HG02885 (cell line): ENCODE data around the gene P2RX1.
"Not testable (repeated sequence)": the region's sequence is repeated elsewhere in the genome, so short reads cannot be mapped to it uniquely, and the experiment has no call there.

Source experiments
- ATAC-seq: cut with Tn5 transposase; IDR thresholded peaks from one replicate; pipeline ENCODE4 v1.9.1; 2021; ENCODE audit warnings: mild to moderate bottlenecking; ENCODE audit not compliant: unreplicated experiment, poor library complexity

Gene P2RX1

DNA sequence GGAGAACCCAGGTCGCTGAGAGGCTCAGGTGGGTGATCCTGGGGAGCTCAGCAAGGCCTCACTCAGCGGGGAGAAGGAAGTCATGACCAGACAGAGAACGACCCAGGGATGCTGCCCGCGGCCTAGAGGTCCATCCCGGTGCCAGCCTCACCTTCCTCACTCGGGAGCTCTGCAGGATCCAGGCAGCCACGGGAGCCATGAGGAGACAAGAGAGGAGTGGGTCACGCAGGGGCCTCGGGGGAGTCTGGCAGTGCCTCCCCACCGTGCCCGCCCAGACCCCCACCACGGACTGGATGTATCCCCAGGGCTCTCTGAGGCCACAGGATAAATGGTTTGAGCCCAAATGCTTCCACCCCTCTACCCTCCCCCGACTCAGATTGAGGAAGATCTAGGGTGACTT lies 37.3 kb upstream of the P2RX1 start:
- ATAC-seq = no peak

GRCh38 chr17:3952186-3952585 lies 35.9 kb upstream of the P2RX1 start:
- ATAC-seq = no peak

DNA sequence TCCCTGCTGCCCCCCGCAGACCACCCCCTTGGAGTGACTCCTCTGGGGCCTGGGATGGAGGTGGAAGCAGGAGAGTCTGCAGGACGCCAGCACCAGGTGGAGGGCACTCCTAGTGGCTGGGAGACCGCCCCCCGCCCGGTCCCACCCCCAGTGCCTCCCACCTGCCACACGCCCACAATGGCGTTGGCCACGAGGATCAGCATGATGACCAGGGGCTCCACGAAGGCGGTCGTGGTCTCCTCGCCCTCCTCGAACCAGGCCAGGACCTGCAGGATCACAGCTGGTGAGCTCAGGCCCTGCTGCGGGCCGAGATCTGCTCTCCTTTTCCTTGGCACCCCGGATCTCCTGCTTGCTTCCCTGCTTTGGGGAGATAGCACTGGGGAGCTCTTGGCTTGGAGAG lies 35.2 kb upstream of the P2RX1 start:
- ATAC-seq = no peak

DNA sequence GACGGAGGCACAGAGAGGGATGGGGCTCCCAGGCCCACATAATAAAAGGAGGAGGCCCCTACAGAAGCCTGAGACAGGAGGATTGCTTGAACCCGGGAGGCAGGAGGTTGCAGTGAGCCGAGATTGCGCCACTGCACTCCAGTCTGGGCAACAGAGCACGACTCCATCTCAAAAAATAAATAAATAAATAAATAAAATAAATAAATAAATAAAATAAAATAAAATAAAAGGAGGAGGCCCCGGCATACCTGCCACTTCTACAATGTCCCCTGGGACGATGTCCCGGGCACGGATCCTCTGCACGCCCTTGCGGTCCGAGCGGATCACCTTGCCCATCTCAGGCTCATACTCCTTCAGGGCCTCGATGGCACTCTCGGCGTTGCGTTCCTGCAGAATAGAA lies 34.7 kb upstream of the P2RX1 start:
- ATAC-seq = no peak

DNA sequence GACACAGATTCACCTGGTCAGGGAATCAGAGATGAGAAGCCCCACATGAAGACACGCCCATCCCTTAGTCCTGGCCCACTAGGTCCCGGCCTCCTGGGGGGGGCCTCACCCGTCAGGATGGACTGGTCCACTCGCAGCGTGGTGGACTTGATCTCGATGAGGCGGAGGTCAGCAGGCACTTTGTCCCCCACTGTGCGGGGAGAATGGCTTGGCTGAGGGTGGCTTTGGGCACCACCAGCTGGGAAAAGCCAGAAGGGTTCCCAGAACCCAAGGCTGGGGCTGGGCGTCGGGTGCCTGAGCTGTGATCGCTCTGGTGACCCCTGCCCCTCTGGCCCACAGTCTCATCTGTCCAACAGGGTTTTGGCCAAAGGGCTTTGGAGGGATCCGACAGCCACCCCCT lies 34.3 kb upstream of the P2RX1 start:
- ATAC-seq = no peak

GRCh38 chr17:3949418-3949817 lies 33.2 kb upstream of the P2RX1 start:
- ATAC-seq = no peak

- not testable (repeated sequence) for ATAC-seq
Observed at GRCh38 chr17:3948551-3948950, 32.3 kb upstream of the P2RX1 start.

DNA sequence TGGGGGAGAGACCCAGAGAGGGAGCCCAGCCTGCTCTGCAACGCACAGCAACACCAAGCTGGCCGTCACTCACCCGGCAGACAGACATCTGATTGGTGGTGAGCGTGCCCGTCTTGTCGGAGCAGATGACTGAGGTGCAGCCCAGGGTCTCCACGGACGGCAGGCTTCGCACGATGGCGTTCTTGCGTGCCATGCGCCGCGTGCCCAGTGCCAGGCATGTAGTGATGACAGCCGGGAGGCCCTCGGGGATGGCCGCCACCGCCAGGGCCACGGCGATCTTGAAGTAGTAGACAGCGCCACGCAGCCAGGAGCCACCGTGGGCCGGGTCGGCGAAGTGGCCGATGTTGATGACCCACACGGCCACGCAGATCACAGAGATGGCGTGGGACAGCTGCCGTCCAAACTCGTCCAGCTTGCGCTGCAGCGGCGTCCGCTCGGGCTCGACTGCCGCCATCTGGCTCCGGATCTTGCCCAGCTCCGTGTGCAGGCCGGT lies 31.1 kb upstream of the P2RX1 start:
- no peak for ATAC-seq

DNA sequence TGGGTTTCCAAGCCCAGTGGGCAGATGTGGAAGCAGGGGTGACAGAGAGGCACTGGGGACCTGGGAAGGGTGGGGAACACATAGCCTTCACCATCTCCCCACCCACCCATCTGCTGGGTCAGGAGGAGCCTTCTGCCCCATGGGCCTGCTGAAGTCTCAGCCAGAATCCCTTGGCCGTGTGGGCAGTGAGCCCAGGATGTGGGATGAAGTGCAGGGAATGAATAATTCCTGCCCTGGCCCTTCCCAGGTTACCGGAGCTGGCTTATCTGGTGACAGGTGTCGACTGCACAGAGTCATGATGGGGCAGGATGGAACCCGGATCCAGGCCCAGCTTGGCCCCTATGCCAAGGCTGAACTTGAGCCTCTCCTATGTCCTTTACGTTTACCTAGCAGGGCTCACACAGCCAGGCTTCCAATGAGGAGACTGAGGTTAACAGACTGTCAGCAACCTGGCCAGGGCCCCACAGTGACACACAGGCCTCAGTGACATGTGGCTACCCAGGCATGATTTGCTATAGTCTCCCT lies 30.5 kb upstream of the P2RX1 start:
- no peak for ATAC-seq

- no peak for ATAC-seq
Observed at GRCh38 chr17:3944485-3945388, 28.5 kb upstream of the P2RX1 start.

DNA sequence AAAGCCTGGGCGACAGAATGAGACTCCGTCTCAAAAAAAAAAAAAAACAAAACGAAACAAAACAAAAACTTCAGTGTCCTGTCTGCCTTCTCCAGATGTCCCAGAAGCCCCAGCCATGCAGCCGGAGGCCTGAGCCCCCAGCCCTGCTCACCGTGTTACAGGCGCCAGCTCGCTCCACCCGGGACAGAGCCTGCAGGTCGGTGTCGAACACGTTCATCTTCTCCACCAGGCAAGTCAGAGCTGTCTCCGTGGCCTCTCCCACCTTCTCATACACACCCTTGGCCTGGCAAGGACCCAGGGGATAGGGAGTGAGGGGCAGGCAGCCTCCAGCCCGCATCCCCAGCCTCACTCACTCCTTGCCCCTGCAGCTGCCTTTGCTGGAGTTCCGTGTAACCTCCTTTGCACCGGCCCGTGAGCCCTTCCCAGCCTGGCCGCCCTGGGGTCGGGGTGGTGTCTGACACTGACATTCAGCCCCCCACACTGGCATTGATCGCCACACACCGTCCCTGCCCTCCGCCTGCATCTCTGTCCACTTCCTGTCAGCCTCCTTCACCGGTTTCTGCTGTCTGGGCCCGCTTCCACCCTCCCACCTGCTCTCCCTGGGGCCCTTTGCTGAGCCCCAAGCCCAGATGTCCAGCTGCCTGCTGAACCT lies 27.1 kb upstream of the P2RX1 start:
- no peak for ATAC-seq

DNA sequence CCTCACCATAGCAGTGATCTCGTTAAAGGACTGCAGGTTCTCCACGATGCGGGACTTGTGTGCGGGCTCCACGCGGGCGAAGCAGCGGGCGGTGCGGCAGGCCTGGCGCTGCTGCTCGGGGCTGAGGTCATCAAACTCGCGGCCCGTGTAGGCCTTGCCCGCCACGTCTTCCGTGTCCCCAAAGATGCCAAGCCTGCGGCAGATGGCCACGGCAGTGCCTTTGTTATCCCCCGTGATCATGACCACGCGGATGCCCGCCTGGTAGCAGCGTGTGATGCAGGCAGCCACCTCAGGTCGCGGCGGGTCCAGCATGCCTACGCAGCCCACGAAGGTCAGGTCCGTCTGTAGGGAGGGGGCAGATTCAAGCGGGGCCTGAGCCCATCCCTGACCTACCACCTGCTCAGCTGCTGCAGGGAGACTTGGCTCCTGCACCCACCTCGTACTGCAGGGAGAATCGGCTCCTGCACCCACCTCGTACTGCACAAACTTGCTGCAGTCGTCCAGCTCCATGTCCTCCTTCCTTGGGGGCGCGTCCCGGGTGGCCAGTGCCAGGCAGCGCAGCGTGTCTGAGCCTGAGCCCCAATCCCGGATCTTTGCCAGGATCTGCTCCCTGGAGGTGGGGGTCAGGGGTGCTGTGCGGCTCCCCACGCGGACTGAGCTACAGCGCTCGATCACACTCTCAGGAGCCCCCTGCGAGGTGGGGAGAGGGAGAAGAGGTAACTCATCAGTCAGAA lies 24.9 kb upstream of the P2RX1 start:
- no peak for ATAC-seq

DNA sequence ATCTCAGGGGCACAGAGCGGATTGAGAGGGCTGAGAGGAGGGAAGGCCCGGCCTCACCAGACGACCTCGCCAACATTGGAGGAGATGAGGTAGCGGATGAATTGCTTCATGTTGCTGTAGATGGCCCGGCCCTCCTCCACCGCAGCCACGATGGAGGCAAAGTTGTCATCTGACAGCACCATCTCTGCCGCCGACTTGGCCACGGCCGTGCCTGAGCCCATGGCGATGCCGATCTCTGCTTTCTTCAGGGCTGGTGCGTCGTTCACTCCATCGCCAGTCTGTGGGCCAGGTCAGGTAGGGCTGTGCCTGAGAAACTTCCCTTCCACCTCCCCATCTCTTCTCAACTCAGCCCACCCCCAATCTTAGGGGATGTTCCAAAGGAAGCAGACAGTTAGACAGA lies 21.1 kb upstream of the P2RX1 start:
- ATAC-seq = no peak

DNA sequence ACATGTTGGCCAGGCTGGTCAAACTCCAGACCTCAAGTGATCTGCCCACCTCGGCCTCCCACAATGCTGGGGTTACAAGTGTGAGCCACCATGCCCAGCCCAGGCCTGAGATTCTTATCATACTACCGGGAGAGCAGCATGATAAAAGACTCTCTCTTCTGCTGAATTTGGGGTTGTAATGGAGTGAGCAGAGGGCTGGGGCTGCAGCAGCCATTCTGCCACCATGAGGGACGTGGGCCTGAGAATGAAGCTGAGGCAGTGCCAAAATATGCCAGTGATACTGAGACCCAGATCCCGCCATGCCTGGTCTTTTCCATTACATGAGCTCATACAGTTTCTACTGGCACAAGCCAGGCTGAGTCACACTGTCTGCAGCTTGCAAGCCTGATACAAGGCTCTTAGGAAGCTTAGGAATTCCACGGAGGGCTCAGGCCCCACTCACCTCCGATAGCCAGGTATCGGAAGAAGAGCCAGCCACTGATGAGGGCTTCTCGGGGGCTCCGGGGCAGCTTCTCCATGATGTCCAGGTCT lies 19.6 kb upstream of the P2RX1 start:
- ATAC-seq = no peak

- peak; percentile 38 for ATAC-seq
Observed at GRCh38 chr17:3935140-3935542, 18.9 kb upstream of the P2RX1 start.

- ATAC-seq = no peak
Observed at GRCh38 chr17:3929764-3930163, 13.5 kb upstream of the P2RX1 start.

DNA sequence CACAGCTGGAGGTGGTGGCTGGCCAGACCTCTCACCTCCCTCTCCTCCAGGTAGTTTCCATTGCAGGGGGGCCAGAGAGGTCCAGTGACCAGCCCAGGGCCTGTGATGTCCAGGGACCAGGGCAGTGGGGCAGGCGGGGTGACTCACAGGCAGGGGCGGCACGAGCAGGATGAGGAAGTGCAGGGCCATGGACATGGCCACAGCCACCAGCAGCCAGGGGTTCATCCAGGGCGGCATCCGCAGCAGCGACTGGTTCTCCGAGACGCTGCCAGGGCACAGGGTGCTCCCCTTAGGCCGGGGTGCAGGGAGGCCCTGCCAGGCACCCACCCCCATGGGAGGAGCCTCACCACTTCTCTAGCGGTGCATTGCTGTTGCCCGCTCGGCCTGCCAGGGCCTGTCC lies 12.9 kb upstream of the P2RX1 start:
- no peak for ATAC-seq

GRCh38 chr17:3928406-3928805 lies 12.1 kb upstream of the P2RX1 start:
- ATAC-seq = no peak

- ATAC-seq = no peak
Observed at GRCh38 chr17:3927628-3928340, 11.5 kb upstream of the P2RX1 start.
